ENCODE measurements around the gene KIAA1328.

- TF ChIP-seq YY1 (IDR thresholded peaks at IDR 0.05), result no peak
- no peak for TF ChIP-seq CTCF (IDR thresholded peaks at IDR 0.05; ENCODE audit: low read depth, low read length, missing input control)
- TF ChIP-seq REST (IDR thresholded peaks at IDR 0.05), result no peak
- no peak for TF ChIP-seq JUND (IDR thresholded peaks at IDR 0.05)
Observed at GRCh38 chr18:37274309-37275236, 445.6 kb downstream of the KIAA1328 start.
